HEK293 (cell line): ENCODE data around the gene VMO1.
A peak's percentile ranks its signal among the peaks of the same experiment; 100 is the strongest.

ENCODE experiments used
- CTCF ChIA-PET: fragments of 350-600 bp; formaldehyde crosslinking; extraction: SDS; loops from one replicate; lab custom pipeline; 2021; ENCODE audit warnings: antibody characterized with exemption; lab: Yijun Ruan, JAX
- POLR2A ChIA-PET: fragments of 300-600 bp; formaldehyde crosslinking; extraction: SDS; loops from one replicate; lab custom pipeline; 2020; ENCODE audit warnings: antibody characterized with exemption, inconsistent platforms; lab: Yijun Ruan, JAX
- H3K27ac ChIP-seq: fragments of 200-500 bp; sonication (Bioruptor generic); 2 replicates; pipeline ENCODE4 v1.5.1; 2014; ENCODE audit warnings: low read depth, low read length, control low read depth, inconsistent platforms; ENCODE audit errors: extremely low read depth
- H3K36me3 ChIP-seq, 2 experiments: fragments of 200-500 bp in 1 of 2; sonication (Bioruptor generic) in 1 of 2; 1 replicate in 1 of 2; 2 replicates in 1 of 2; pipeline ENCODE4 v1.5.1; 2014 to 2017; ENCODE audit warnings: inconsistent platforms in 2 of 2, low read length in 2 of 2; ENCODE audit not compliant: control insufficient read depth in 2 of 2, insufficient read depth in 1 of 2
- H3K4me1 ChIP-seq: fragments of 200-500 bp; sonication (Bioruptor generic); 2 replicates; pipeline ENCODE4 v1.5.1; 2014; ENCODE audit warnings: mild to moderate bottlenecking, low read length, inconsistent platforms; ENCODE audit not compliant: control insufficient read depth, insufficient read depth
- H3K4me3 ChIP-seq: 2 replicates; pipeline ENCODE4 v1.5.1; 2011; ENCODE audit warnings: low read depth, mild to moderate bottlenecking, control low read depth, low read length, moderate library complexity
- H3K9me3 ChIP-seq: fragments of 200-500 bp; sonication (Bioruptor generic); 2 replicates; pipeline ENCODE4 v1.5.1; 2014; ENCODE audit warnings: low read depth, low read length, inconsistent platforms; ENCODE audit not compliant: control insufficient read depth, insufficient read depth
- CTCF ChIP-seq: fragments of 450-650 bp; formaldehyde crosslinking; IDR thresholded peaks from 2 replicates; pipeline ENCODE4 v1.5.1; 2016; ENCODE audit warnings: missing biosample characterization, missing genetic modification characterization
- GLI4 ChIP-seq: fragments of 450-650 bp; formaldehyde crosslinking; IDR thresholded peaks from 2 replicates; pipeline ENCODE4 v1.5.1; 2016; ENCODE audit warnings: missing biosample characterization, missing genetic modification characterization
- GLIS1 ChIP-seq: fragments of 450-650 bp; formaldehyde crosslinking; IDR thresholded peaks from 2 replicates; pipeline ENCODE4 v1.5.1; 2016; ENCODE audit warnings: missing biosample characterization, missing genetic modification characterization
- GLIS2 ChIP-seq: fragments of 450-650 bp; formaldehyde crosslinking; IDR thresholded peaks from 2 replicates; pipeline ENCODE4 v1.5.1; 2016; ENCODE audit warnings: missing biosample characterization, missing genetic modification characterization
- HOXD13 ChIP-seq: sonication (generic); formaldehyde crosslinking; IDR thresholded peaks from 2 replicates; pipeline ENCODE4 v1.8.0; 2022; ENCODE audit warnings: missing genetic modification reagents, borderline replicate concordance
- PRDM10 ChIP-seq: fragments of 450-650 bp; formaldehyde crosslinking; IDR thresholded peaks from 2 replicates; pipeline ENCODE4 v1.5.1; 2016; ENCODE audit warnings: missing biosample characterization, missing genetic modification characterization
- SCRT1 ChIP-seq: fragments of 450-650 bp; formaldehyde crosslinking; IDR thresholded peaks from 2 replicates; pipeline ENCODE4 v1.5.1; 2016; ENCODE audit warnings: missing biosample characterization, missing genetic modification characterization, borderline replicate concordance
- TCF7L2 ChIP-seq: IDR thresholded peaks from 2 replicates; pipeline ENCODE4 v1.6.1; 2011; ENCODE audit warnings: low read depth, mild to moderate bottlenecking, inconsistent platforms, low read length, moderate library complexity, borderline replicate concordance
- YY1 ChIP-seq: fragments of 450-650 bp; formaldehyde crosslinking; IDR thresholded peaks from 2 replicates; pipeline ENCODE4 v1.5.1; 2018; ENCODE audit warnings: missing biosample characterization, missing genetic modification characterization
- ZBTB49 ChIP-seq: fragments of 450-650 bp; formaldehyde crosslinking; IDR thresholded peaks from 2 replicates; pipeline ENCODE4 v1.5.1; 2016; ENCODE audit warnings: missing biosample characterization, missing genetic modification characterization, low read depth
- ZBTB8A ChIP-seq: fragments of 450-650 bp; formaldehyde crosslinking; IDR thresholded peaks from 2 replicates; pipeline ENCODE4 v1.5.1; 2016; ENCODE audit warnings: missing biosample characterization, missing genetic modification characterization
- ZEB2 ChIP-seq: fragments of 450-650 bp; formaldehyde crosslinking; IDR thresholded peaks from 2 replicates; pipeline ENCODE4 v1.5.1; 2016; ENCODE audit warnings: missing biosample characterization, missing genetic modification characterization
- ZNF146 ChIP-seq: fragments of 450-650 bp; formaldehyde crosslinking; IDR thresholded peaks from 2 replicates; pipeline ENCODE4 v1.5.1; 2016; ENCODE audit warnings: missing biosample characterization, missing genetic modification characterization
- ZNF248 ChIP-seq: fragments of 450-650 bp; formaldehyde crosslinking; IDR thresholded peaks from 2 replicates; pipeline ENCODE4 v1.5.1; 2017; ENCODE audit warnings: missing biosample characterization, missing genetic modification characterization
- ZNF274 ChIP-seq, 2 experiments: fragments of 200-500 bp in 1 of 2; fragments of 450-650 bp in 1 of 2; sonication (Bioruptor generic) in 1 of 2; formaldehyde crosslinking in 1 of 2; IDR thresholded peaks; 2 replicates each; pipeline versions ENCODE4 v1.5.1 to v1.6.1; 2014 to 2016; ENCODE audit warnings: borderline replicate concordance in 1 of 2, inconsistent platforms in 1 of 2, low read length in 1 of 2, missing biosample characterization in 1 of 2, missing genetic modification characterization in 1 of 2
- ZNF510 ChIP-seq: fragments of 450-650 bp; formaldehyde crosslinking; IDR thresholded peaks from 2 replicates; pipeline ENCODE4 v1.5.1; 2018; ENCODE audit warnings: mild to moderate bottlenecking, missing genetic modification characterization, missing biosample characterization; ENCODE audit not compliant: insufficient replicate concordance
- ZNF561 ChIP-seq: fragments of 450-650 bp; IDR thresholded peaks from 2 replicates; pipeline ENCODE4 v1.5.1; 2018; ENCODE audit warnings: missing biosample characterization, missing genetic modification characterization, borderline replicate concordance
- ZNF596 ChIP-seq: fragments of 450-650 bp; IDR thresholded peaks from 2 replicates; pipeline ENCODE4 v1.5.0; 2018; ENCODE audit warnings: missing biosample characterization, mild to moderate bottlenecking, missing genetic modification characterization, moderate library complexity
- ZNF624 ChIP-seq: fragments of 450-650 bp; formaldehyde crosslinking; IDR thresholded peaks from 2 replicates; pipeline ENCODE4 v1.5.1; 2017; ENCODE audit warnings: missing biosample characterization, missing genetic modification characterization
- ZNF629 ChIP-seq: fragments of 450-650 bp; formaldehyde crosslinking; IDR thresholded peaks from 2 replicates; pipeline ENCODE4 v1.5.1; 2017; ENCODE audit warnings: missing biosample characterization, missing genetic modification characterization
- ZNF670 ChIP-seq: fragments of 450-650 bp; formaldehyde crosslinking; IDR thresholded peaks from 2 replicates; pipeline ENCODE4 v1.5.1; 2016; ENCODE audit warnings: missing biosample characterization, missing genetic modification characterization, low read depth
- ZNF701 ChIP-seq: fragments of 450-650 bp; formaldehyde crosslinking; IDR thresholded peaks from 2 replicates; pipeline ENCODE4 v1.5.1; 2016; ENCODE audit warnings: missing biosample characterization, missing genetic modification characterization
- ZNF707 ChIP-seq: fragments of 450-650 bp; formaldehyde crosslinking; IDR thresholded peaks from 2 replicates; pipeline ENCODE4 v1.5.1; 2016; ENCODE audit warnings: missing biosample characterization, missing genetic modification characterization
- ZNF792 ChIP-seq: fragments of 450-650 bp; formaldehyde crosslinking; IDR thresholded peaks from 2 replicates; pipeline ENCODE4 v1.5.1; 2016; ENCODE audit warnings: missing biosample characterization, missing genetic modification characterization

The VMO1 gene

GRCh38 chr17:4833941-4834680, 47.9 kb upstream of the VMO1 start (continued):
- TF ChIP-seq ZBTB49 (tag by site-specific recombination) = no peak
- TF ChIP-seq ZNF596 = no peak

GRCh38 chr17:4833178-4833940, 47.2 kb upstream of the VMO1 start, which contains the start of gene MINK1:
TSS of gene MINK1 (plus strand) at chr17:4833340. CDS start at chr17:4833584, 244 bp downstream.
- peaks cover 14% of the 10 kb centered on the region for H3K4me1 ChIP-seq
- peak within 1 kb of the TSS; percentile 81 for H3K27ac ChIP-seq
- peak within 1 kb of the TSS; percentile 90 for H3K4me3 ChIP-seq
- ChIA-PET CTCF (interaction anchor here (0.6 to 1.1 kb wide), 2 partner anchors 57 to 197 kb away, joined by 4 read pairs; no protein-coding TSS in a partner anchor), POLR2A (interaction anchor here (0.9 to 2.4 kb wide), 4 partner anchors 10 to 43 kb away, joined by 3 to 9 read pairs (median 5); partner anchors contain the start of gene PLD2)
- H3K36me3 ChIP-seq = peaks cover 0 to 5% of the 10 kb centered on the region in 2 experiments; a peak in 1 of 3 replicates
- no peaks in the 10 kb centered on the region for H3K9me3 ChIP-seq
- TF ChIP-seq ZNF510 (tag by site-specific recombination) = no peak
- peak; percentile 6; the same call in 1 of the 2 replicates for TF ChIP-seq ZBTB8A (tag by site-specific recombination)
- TF ChIP-seq ZNF146 (tag by site-specific recombination) = peak; percentile 7; the same call in 1 of the 2 replicates
- no peak for TF ChIP-seq ZNF707 (tag by site-specific recombination)
- peak; percentile 83 for TF ChIP-seq GLIS1 (tag by site-specific recombination)
- peak; percentile 80 for TF ChIP-seq PRDM10 (tag by site-specific recombination)
- no peak for TF ChIP-seq ZNF701 (tag by site-specific recombination)
- no peak for TF ChIP-seq TCF7L2
- TF ChIP-seq GLI4 (tag by site-specific recombination) = no peak; the same call in 1 of the 2 replicates
- TF ChIP-seq GLIS2 (tag by site-specific recombination) = peak; percentile 95
- peak; percentile 59 for TF ChIP-seq CTCF (tag by site-specific recombination)
- no peak for TF ChIP-seq ZNF624
- TF ChIP-seq ZNF248 (tag by site-specific recombination) = no peak
- TF ChIP-seq HOXD13 (CRISPR knock-in tag) = no peak
- TF ChIP-seq ZNF561 (tag by site-specific recombination) = peak; percentile 85
- no peak for TF ChIP-seq ZNF792
- TF ChIP-seq YY1 (tag by site-specific recombination) = peak; percentile 66; the same call in 1 of the 2 replicates
- no peak; the same call in 1 of the 2 replicates for TF ChIP-seq ZNF629 (tag by site-specific recombination)
- TF ChIP-seq SCRT1 (tag by site-specific recombination) = no peak
- no peak for TF ChIP-seq ZNF274 (IDR thresholded peaks at IDR 0.05; ENCODE audit: low read length)
- TF ChIP-seq ZNF274 (tag by site-specific recombination; IDR thresholded peaks at IDR 0.05; ENCODE audit: borderline replicate concordance) = no peak
- TF ChIP-seq ZNF670 (tag by site-specific recombination) = no peak
- peak; percentile 72 for TF ChIP-seq ZEB2 (tag by site-specific recombination)
- TF ChIP-seq ZBTB49 (tag by site-specific recombination) = no peak
